ENCODE data around the gene ARHGAP26. TPM values are rescaled to one million over a fixed set of nuclear protein-coding genes. Genes with fewer than 3 reads are reported as not detected.

Gene ARHGAP26
- polyA plus RNA-seq, 3 donors: 26.5 to 56.8 (median 28.7) TPM

DNA sequence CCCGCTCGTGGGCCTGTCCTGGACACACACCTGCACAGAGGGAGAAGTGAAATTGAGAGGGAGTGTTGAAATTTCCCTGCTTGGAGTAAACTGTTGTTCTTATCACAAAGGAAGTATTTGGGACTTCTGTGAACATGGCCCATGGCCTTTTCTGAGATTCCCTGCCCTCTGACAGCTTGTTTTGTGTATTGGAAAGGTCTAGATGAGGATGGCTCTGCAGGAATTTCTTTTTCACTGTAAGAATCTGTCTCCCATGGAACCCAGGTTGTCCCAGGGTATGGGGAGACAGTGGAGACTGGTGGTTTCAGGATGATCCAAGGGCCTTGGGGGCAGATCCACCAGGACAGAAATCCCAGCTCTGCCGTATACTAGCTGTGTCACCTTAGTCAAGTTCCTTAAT, 121.8 kb downstream of the ARHGAP26 start:
- Histone ChIP-seq H3K4me3 (replicated peaks in 1 of 3; ENCODE audit: low read depth in 2 of 3, low read length in 3 of 3) (no peak overlapping the region), H3K27ac (ENCODE audit: low read depth in 1 of 2, low read length in 2 of 2) (no peak overlapping the region), H3K27me3 (ENCODE audit: control insufficient read depth in 2 of 2, insufficient read depth in 2 of 2, low read length in 2 of 2) (no peaks in the 10 kb centered on the region), H3K79me2 (ENCODE audit: insufficient read depth, low read length) (peaks cover 9% of the 10 kb centered on the region), H3K4me2 (replicated peaks; ENCODE audit: extremely low read depth, low read length, poor library complexity, severe bottlenecking) (no peak overlapping the region), H3K4me1 (ENCODE audit: control insufficient read depth in 1 of 2, insufficient read depth in 2 of 2, low read length in 2 of 2) (peaks cover 0 to 3% of the 10 kb centered on the region in 2 donors), H3K36me3 (replicated peaks in 1 of 2; ENCODE audit: control insufficient read depth in 1 of 2, insufficient read depth in 2 of 2, low read length in 2 of 2) (peaks cover 26 to 89% of the 10 kb centered on the region in 2 donors), H3K9me3 (replicated peaks in 1 of 2; ENCODE audit: control insufficient read depth in 1 of 2, insufficient read depth in 1 of 2, low read length in 2 of 2) (no peaks in the 10 kb centered on the region), H3K9ac (ENCODE audit: insufficient read depth, low read length, poor library complexity, severe bottlenecking) (no peak overlapping the region), H2AFZ (ENCODE audit: insufficient read depth, low read depth, low read length, poor library complexity, severe bottlenecking) (no peak overlapping the region), H4K20me1 (ENCODE audit: insufficient read depth, low read length) (peaks cover 96% of the 10 kb centered on the region)
- intact Hi-C loops (cut with micrococcal nuclease): no loop called here
- peaks cover 61 to 68% of the 10 kb centered on the region in 2 donors for H3K36me3 Mint-ChIP-seq
- peaks cover 0 to 1% (median 0%) of the 10 kb centered on the region in 3 donors for H3K27me3 Mint-ChIP-seq (ENCODE audit: low read depth in 3 of 3)
- no peak overlapping the region for H3K4me3 Mint-ChIP-seq
- WGBS (ENCODE audit: insufficient coverage): 11% methylated on average over 2 of the region's 3 CpGs
- peaks cover 10% of the 10 kb centered on the region for H3K4me1 Mint-ChIP-seq
- TF ChIP-seq, protein P1, sequence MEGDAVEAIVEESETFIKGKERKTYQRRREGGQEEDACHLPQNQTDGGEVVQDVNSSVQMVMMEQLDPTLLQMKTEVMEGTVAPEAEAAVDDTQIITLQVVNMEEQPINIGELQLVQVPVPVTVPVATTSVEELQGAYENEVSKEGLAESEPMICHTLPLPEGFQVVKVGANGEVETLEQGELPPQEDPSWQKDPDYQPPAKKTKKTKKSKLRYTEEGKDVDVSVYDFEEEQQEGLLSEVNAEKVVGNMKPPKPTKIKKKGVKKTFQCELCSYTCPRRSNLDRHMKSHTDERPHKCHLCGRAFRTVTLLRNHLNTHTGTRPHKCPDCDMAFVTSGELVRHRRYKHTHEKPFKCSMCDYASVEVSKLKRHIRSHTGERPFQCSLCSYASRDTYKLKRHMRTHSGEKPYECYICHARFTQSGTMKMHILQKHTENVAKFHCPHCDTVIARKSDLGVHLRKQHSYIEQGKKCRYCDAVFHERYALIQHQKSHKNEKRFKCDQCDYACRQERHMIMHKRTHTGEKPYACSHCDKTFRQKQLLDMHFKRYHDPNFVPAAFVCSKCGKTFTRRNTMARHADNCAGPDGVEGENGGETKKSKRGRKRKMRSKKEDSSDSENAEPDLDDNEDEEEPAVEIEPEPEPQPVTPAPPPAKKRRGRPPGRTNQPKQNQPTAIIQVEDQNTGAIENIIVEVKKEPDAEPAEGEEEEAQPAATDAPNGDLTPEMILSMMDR (IDR thresholded peaks at IDR 0.05): no peak
- peak overlapping the region in 1 of 7 donors; percentile 33 for H3K27ac Mint-ChIP-seq
- H3K9me3 Mint-ChIP-seq: no peaks in the 10 kb centered on the region
- DNase-seq: no peak

DNA sequence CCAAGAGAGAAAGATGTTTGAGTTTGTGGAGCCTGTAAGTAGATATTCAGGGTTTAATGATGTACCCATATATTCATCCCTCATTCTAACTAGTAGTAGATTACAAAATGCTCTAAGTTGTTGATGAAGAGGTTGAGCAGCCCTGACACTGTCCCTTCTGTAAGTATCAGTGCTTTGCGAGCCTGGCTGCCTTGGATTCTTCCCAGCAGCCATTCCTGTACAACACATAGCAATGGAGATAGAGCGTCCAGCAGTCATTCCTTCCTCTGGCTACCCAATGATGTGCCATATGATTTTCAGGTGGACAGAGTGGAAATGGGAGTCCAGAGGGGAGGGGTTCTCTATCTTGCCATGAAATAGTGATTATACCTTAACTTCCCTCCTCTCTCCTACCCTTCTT, 124.1 kb downstream of the ARHGAP26 start:
- no peak overlapping the region for H3K4me3 ChIP-seq (replicated peaks in 1 of 3; ENCODE audit: low read depth in 2 of 3, low read length in 3 of 3)
- no peaks in the 10 kb centered on the region for H3K27me3 ChIP-seq (ENCODE audit: control insufficient read depth in 2 of 2, insufficient read depth in 2 of 2, low read length in 2 of 2)
- Mint-ChIP-seq H3K27ac (no peak overlapping the region), H3K9me3 (no peaks in the 10 kb centered on the region), H3K27me3 (ENCODE audit: low read depth in 3 of 3) (peaks cover 0 to 1% (median 0%) of the 10 kb centered on the region in 3 donors), H3K4me3 (no peak overlapping the region), H3K36me3 (peaks cover 63 to 69% of the 10 kb centered on the region in 2 donors), H3K4me1 (peaks cover 10% of the 10 kb centered on the region)
- H2AFZ ChIP-seq (ENCODE audit: insufficient read depth, low read depth, low read length, poor library complexity, severe bottlenecking): no peak overlapping the region
- no CpG with 5 or more reads among the region's 2 CpGs for WGBS (ENCODE audit: insufficient coverage)
- peaks cover 49 to 89% of the 10 kb centered on the region in 2 donors for H3K36me3 ChIP-seq (replicated peaks in 1 of 2; ENCODE audit: control insufficient read depth in 1 of 2, insufficient read depth in 2 of 2, low read length in 2 of 2)
- DNase-seq: no peak
- peaks cover 9% of the 10 kb centered on the region for H3K79me2 ChIP-seq (ENCODE audit: insufficient read depth, low read length)
- TF ChIP-seq, protein P1 (IDR thresholded peaks at IDR 0.05): no peak
- intact Hi-C loops (cut with micrococcal nuclease): no loop called here
- peaks cover 96% of the 10 kb centered on the region for H4K20me1 ChIP-seq (ENCODE audit: insufficient read depth, low read length)
- H3K4me2 ChIP-seq (replicated peaks; ENCODE audit: extremely low read depth, low read length, poor library complexity, severe bottlenecking): no peak overlapping the region
- H3K9me3 ChIP-seq (replicated peaks in 1 of 2; ENCODE audit: control insufficient read depth in 1 of 2, insufficient read depth in 1 of 2, low read length in 2 of 2): no peaks in the 10 kb centered on the region
- peaks cover 0 to 3% of the 10 kb centered on the region in 2 donors for H3K4me1 ChIP-seq (ENCODE audit: control insufficient read depth in 1 of 2, insufficient read depth in 2 of 2, low read length in 2 of 2)
- no peak overlapping the region for H3K27ac ChIP-seq (ENCODE audit: low read depth in 1 of 2, low read length in 2 of 2)
- H3K9ac ChIP-seq (ENCODE audit: insufficient read depth, low read length, poor library complexity, severe bottlenecking): no peak overlapping the region
